PC-9 (cell line): ENCODE data around the gene RHBDD2. TPM values are rescaled to one million over a fixed set of nuclear protein-coding genes. Genes with fewer than 3 reads are reported as not detected.

Source experiments
- BruUV-seq: library from RNA; stranded (reverse); fragments of 400-500 nt; replicated peaks from 2 replicates; lab custom pipeline; 2021; lab: Mats Ljungman, UMichigan
- CTCF ChIA-PET: fragments of 300-600 bp; sonication (Branson Sonifier 250); formaldehyde crosslinking; loops from one replicate; lab custom pipeline; 2022; ENCODE audit warnings: antibody characterized with exemption; lab: Charles Lee
- POLR2A ChIA-PET: fragments of 300-600 bp; sonication (Branson Sonifier 250); formaldehyde crosslinking; loops from one replicate; lab custom pipeline; 2022; ENCODE audit warnings: antibody characterized with exemption; ENCODE audit not compliant: unreplicated experiment; lab: Charles Lee
- DNase-seq, 2 experiments: peaks; one replicate each; pipeline versions ENCODE4 v3.0.0 to v3.0.0-alpha.2; 2015 to 2022; ENCODE audit warnings: mixed read lengths in 1 of 2
- H2AFZ ChIP-seq: fragments of 200-600 bp; sonication (generic); 2 replicates; pipeline ENCODE4 v1.8.1; 2017; ENCODE audit warnings: antibody characterized with exemption
- H3F3A ChIP-seq: fragments of 200-600 bp; sonication (generic); 2 replicates; pipeline ENCODE4 v1.8.1; 2017; ENCODE audit warnings: antibody characterized with exemption, mild to moderate bottlenecking, low read depth; ENCODE audit not compliant: insufficient read depth
- H3K27ac ChIP-seq: fragments of 200-600 bp; sonication (generic); 2 replicates; pipeline ENCODE4 v1.6.1; 2016; ENCODE audit warnings: mixed run types
- H3K27me3 ChIP-seq: fragments of 200-600 bp; sonication (generic); 2 replicates; pipeline ENCODE4 v1.6.1; 2016; ENCODE audit warnings: low read depth, mixed run types; ENCODE audit not compliant: insufficient read depth
- H3K36me3 ChIP-seq: fragments of 200-600 bp; sonication (generic); 2 replicates; pipeline ENCODE4 v1.6.1; 2016; ENCODE audit warnings: low read depth, mixed run types
- H3K4me1 ChIP-seq: fragments of 200-600 bp; sonication (generic); replicated peaks from 2 replicates; pipeline ENCODE4 v1.6.1; 2016; ENCODE audit warnings: mixed run types; ENCODE audit not compliant: insufficient read depth
- H3K4me2 ChIP-seq: fragments of 200-600 bp; sonication (generic); 2 replicates; pipeline ENCODE4 v1.6.1; 2017; ENCODE audit warnings: mixed run types
- H3K4me3 ChIP-seq: fragments of 200-600 bp; sonication (generic); 2 replicates; pipeline ENCODE4 v1.6.1; 2016; ENCODE audit warnings: mixed run types
- H3K79me2 ChIP-seq: fragments of 200-600 bp; sonication (generic); 2 replicates; pipeline ENCODE4 v1.6.1; 2017; ENCODE audit warnings: low read depth, mixed run types
- H3K9me2 ChIP-seq: fragments of 200-600 bp; sonication (generic); 2 replicates; pipeline ENCODE4 v1.8.1; 2017; ENCODE audit warnings: mild to moderate bottlenecking; ENCODE audit not compliant: insufficient read depth
- H3K9me3 ChIP-seq: fragments of 200-600 bp; sonication (generic); 2 replicates; pipeline ENCODE4 v1.8.1; 2016; ENCODE audit warnings: low read depth; ENCODE audit not compliant: insufficient read depth
- H4K20me1 ChIP-seq: fragments of 200-600 bp; sonication (generic); 2 replicates; pipeline ENCODE4 v1.8.1; 2017; ENCODE audit not compliant: insufficient read depth
- EZH2 ChIP-seq: fragments of 200-600 bp; sonication (generic); IDR thresholded peaks from 2 replicates; pipeline ENCODE4 v1.8.0; 2017; ENCODE audit warnings: antibody characterized with exemption, low read depth
- intact Hi-C: fragments of 100-400 bp; cut with micrococcal nuclease; formaldehyde crosslinking; loops from one replicate; pipeline ENCODE4 v1.10.0; 2022; ENCODE audit not compliant: unreplicated experiment
- total RNA-seq: library from RNA; stranded (reverse); gene quantifications from 2 replicates; pipeline ENCODE4 v1.2.3, GENCODE V29; 2021
- TF ChIP-seq, protein P1 (sequence below): fragments of 200-600 bp; sonication (generic); conservative IDR thresholded peaks from 2 replicates; pipeline ENCODE4 v1.6.1; 2017; ENCODE audit warnings: mixed run types, antibody characterized with exemption, mild to moderate bottlenecking, moderate library complexity

RHBDD2 gene
- total RNA-seq, 1 experiment from 2014 or later: 71.7 TPM

DNA sequence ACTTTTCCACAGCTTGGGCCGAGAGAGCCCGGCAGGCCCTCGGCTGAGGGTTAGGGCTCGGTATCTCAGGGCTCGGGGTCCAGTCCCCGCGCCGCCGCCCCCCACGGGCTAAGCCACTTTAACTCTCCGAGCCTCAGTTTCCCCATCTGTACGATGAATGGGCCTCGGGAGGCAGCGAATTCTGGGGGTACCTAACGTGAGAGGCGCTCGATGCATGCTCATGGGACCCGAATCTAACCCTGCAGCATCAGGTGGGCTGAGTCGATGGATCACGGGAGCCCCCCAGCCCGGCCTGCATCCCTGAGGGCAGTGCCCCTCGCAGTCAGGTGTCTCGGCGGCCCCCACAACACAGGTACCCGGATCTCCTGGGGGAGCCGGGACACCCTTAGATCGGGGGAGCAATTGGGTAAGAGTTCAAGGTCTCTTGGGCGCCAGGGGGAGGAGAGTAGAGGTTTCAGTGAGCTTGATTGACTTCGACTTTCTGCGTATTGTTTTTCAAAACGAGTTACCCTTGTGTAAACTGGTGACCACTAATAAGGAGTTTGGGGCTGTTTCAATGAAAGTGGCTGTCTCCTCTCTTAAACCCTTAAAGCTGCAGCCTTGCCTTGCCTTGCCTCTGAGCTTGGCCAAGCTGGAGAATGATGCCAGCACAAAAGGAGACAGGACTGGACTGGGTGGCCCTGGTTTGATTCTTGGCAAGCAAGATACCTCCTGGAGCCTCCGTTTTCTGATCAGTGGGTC lies 36.8 kb downstream of the RHBDD2 start:
- DNase-seq: peak in 1 of 2 experiments; percentile 23
- H3K79me2 ChIP-seq: peaks cover 60% of the 10 kb centered on the region
- H3K27me3 ChIP-seq: no peaks in the 10 kb centered on the region
- no peaks in the 10 kb centered on the region; the same call in 1 of the 2 replicates for H3F3A ChIP-seq
- H4K20me1 ChIP-seq: peaks cover 3% of the 10 kb centered on the region; the same call in 1 of the 2 replicates
- TF ChIP-seq, protein P1, sequence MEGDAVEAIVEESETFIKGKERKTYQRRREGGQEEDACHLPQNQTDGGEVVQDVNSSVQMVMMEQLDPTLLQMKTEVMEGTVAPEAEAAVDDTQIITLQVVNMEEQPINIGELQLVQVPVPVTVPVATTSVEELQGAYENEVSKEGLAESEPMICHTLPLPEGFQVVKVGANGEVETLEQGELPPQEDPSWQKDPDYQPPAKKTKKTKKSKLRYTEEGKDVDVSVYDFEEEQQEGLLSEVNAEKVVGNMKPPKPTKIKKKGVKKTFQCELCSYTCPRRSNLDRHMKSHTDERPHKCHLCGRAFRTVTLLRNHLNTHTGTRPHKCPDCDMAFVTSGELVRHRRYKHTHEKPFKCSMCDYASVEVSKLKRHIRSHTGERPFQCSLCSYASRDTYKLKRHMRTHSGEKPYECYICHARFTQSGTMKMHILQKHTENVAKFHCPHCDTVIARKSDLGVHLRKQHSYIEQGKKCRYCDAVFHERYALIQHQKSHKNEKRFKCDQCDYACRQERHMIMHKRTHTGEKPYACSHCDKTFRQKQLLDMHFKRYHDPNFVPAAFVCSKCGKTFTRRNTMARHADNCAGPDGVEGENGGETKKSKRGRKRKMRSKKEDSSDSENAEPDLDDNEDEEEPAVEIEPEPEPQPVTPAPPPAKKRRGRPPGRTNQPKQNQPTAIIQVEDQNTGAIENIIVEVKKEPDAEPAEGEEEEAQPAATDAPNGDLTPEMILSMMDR: no peak
- TF ChIP-seq EZH2: no peak
- intact Hi-C loops: loop anchor here (1.0 to 2.0 kb wide), 5 partner anchors 23 to 77 kb away; partner anchors contain the start of gene RHBDD2
- no peaks in the 10 kb centered on the region for H3K36me3 ChIP-seq
- CTCF ChIA-PET: interaction anchor here (0.6 to 1.1 kb wide), 5 partner anchors 9 to 153 kb away, joined by 3 to 9 read pairs (median 3); no protein-coding TSS in a partner anchor
- H3K27ac ChIP-seq: no peak overlapping the region
- peak overlapping the region; percentile 96 for H3K4me2 ChIP-seq
- no peaks in the 10 kb centered on the region for H3K9me3 ChIP-seq
- TSS peak; percentile 60 for BruUV-seq
- POLR2A ChIA-PET: interaction anchor here (0.5 to 1.1 kb wide), 10 partner anchors 9 to 1393 kb away, joined by 3 to 16 read pairs (median 4); partner anchors contain the start of gene RHBDD2
- peaks cover 37% of the 10 kb centered on the region for H3K4me1 ChIP-seq
- H3K9me2 ChIP-seq: no peaks in the 10 kb centered on the region
- H3K4me3 ChIP-seq: peak overlapping the region; percentile 68
- H2AFZ ChIP-seq: peak overlapping the region; percentile 75

DNA sequence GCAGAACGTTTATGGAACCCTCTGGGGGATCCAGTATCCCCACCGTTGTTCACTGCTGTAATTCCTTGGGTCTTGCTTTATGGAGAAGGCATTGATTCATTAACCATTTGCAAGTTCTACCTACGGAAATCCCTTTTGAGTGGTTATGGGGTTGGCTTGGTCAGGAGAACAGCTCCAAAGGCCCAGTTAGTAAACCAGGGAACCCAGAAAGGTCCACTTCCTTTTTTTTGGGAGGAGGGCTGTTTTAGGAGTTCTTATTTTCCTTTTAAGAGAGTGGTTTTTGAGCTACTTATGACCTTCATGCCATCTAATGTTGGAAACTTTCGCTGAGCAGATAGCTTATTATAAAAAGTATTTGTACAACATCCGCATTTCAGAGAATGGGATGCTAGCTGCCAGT lies 37.4 kb downstream of the RHBDD2 start:
- BruUV-seq: no TSS peak
- Histone ChIP-seq H3K4me3 (peak overlapping the region; percentile 68), H3K79me2 (peaks cover 67% of the 10 kb centered on the region), H3K9me2 (no peaks in the 10 kb centered on the region), H3K27me3 (no peaks in the 10 kb centered on the region), H3F3A (no peaks in the 10 kb centered on the region; the same call in 1 of the 2 replicates), H2AFZ (no peak overlapping the region), H4K20me1 (peaks cover 3% of the 10 kb centered on the region; the same call in 1 of the 2 replicates), H3K4me1 (peaks cover 37% of the 10 kb centered on the region), H3K27ac (no peak overlapping the region), H3K4me2 (peak overlapping the region; percentile 96), H3K9me3 (no peaks in the 10 kb centered on the region), H3K36me3 (no peaks in the 10 kb centered on the region)
- no peak for DNase-seq
- no peak for TF ChIP-seq EZH2
- TF ChIP-seq, protein P1: no peak
- POLR2A ChIA-PET: interaction anchor here (0.6 to 1.1 kb wide), 7 partner anchors 10 to 1393 kb away, joined by 3 to 5 read pairs (median 4); no protein-coding TSS in a partner anchor
- CTCF ChIA-PET: interaction anchor here (0.6 to 1.1 kb wide), 5 partner anchors 8 to 153 kb away, joined by 3 to 9 read pairs (median 3); no protein-coding TSS in a partner anchor
- intact Hi-C loops: no loop called here
